Measurements from ENCODE around the gene TST.

- no peak for TF ChIP-seq POLR2AphosphoS5 (IDR thresholded peaks at IDR 0.05; ENCODE audit: low read depth, low read length)
- TF ChIP-seq POLR2A (IDR thresholded peaks at IDR 0.05; ENCODE audit: low read depth, low read length) = no peak
Measured at GRCh38 chr22:36991206-36991605, 28.0 kb downstream of the TST start.

All from GM12892 (cell line).